Suppressor macrophage treated with lipopolysaccharide for 4 hours (primary cell): Measurements from ENCODE around the gene ZNF443.
"Not testable (repeated sequence)": the region's sequence is repeated elsewhere in the genome, so short reads cannot be mapped to it uniquely, and the experiment has no call there.

Experiments
- DNase-seq: peaks from one replicate; pipeline ENCODE4 v3.0.0-alpha.2; 2020

ZNF443 gene

GRCh38 chr19:12440541-12441316 is at the start of gene ZNF443:
Gene ZNF443, minus strand, starts transcription at chr19:12441021. Its CDS starts 107 bp downstream, at chr19:12440914.
- peak; percentile 97 for DNase-seq

- DNase-seq, result not testable (repeated sequence)
Observed at GRCh38 chr19:12486265-12486783, 45.5 kb upstream of the ZNF443 start.

GRCh38 chr19:12485571-12485970 is 44.8 kb upstream of the ZNF443 start:
- DNase-seq, result no peak

- DNase-seq, result no peak
Observed at GRCh38 chr19:12485052-12485416, 44.2 kb upstream of the ZNF443 start.

GRCh38 chr19:12484371-12485051 is 43.7 kb upstream of the ZNF443 start, which contains the start of gene ZNF709:
Gene ZNF709, minus strand, starts transcription at chr19:12484816. Its CDS starts 159 bp downstream, at chr19:12484657.
- peak; percentile 92 for DNase-seq

- DNase-seq, result no peak
Observed at GRCh38 chr19:12484011-12484370, 43.2 kb upstream of the ZNF443 start.

GRCh38 chr19:12482509-12482886 is 41.7 kb upstream of the ZNF443 start:
- no peak for DNase-seq

- DNase-seq, result no peak
Observed at GRCh38 chr19:12481781-12482508, 41.1 kb upstream of the ZNF443 start.

GRCh38 chr19:12478234-12478941 is 37.6 kb upstream of the ZNF443 start:
- no peak for DNase-seq

- DNase-seq, result not testable (repeated sequence)
Observed at GRCh38 chr19:12467651-12468050, 26.8 kb upstream of the ZNF443 start.

GRCh38 chr19:12465211-12465610 is 24.4 kb upstream of the ZNF443 start:
- no peak for DNase-seq

GRCh38 chr19:12464769-12465168 is 23.9 kb upstream of the ZNF443 start:
- DNase-seq, result no peak

- DNase-seq, result not testable (repeated sequence)
Observed at GRCh38 chr19:12464139-12464538, 23.3 kb upstream of the ZNF443 start.

- no peak for DNase-seq
Observed at GRCh38 chr19:12453495-12453894, 12.7 kb upstream of the ZNF443 start.

GRCh38 chr19:12450844-12451243 is 10.0 kb upstream of the ZNF443 start:
- no peak for DNase-seq

- DNase-seq, result no peak
Observed at GRCh38 chr19:12448808-12449207, 8.0 kb upstream of the ZNF443 start.

GRCh38 chr19:12439686-12440540 is 908 bp downstream of the ZNF443 start:
- peak; percentile 15 for DNase-seq

GRCh38 chr19:12430726-12431299 is 10.0 kb downstream of the ZNF443 start:
- DNase-seq, result not testable (repeated sequence)

- no peak for DNase-seq
Observed at GRCh38 chr19:12425888-12426274, 14.9 kb downstream of the ZNF443 start.

GRCh38 chr19:12425236-12425887 is 15.5 kb downstream of the ZNF443 start:
- DNase-seq, result no peak

GRCh38 chr19:12417273-12417672 is 23.5 kb downstream of the ZNF443 start:
- DNase-seq, result not testable (repeated sequence)
